HL-60 (cell line): ENCODE data around the gene AKT3.
"Not testable (repeated sequence)": the region's sequence is repeated elsewhere in the genome, so short reads cannot be mapped to it uniquely, and the experiment has no call there.

Source experiments
- POLR2AphosphoS5 ChIP-seq: IDR thresholded peaks from 2 replicates; pipeline ENCODE4 v1.6.1; 2012; ENCODE audit warnings: low read depth
- TF ChIP-seq, protein P1 (sequence below): IDR thresholded peaks from one replicate; pipeline ENCODE4 v1.5.1; 2011; ENCODE audit warnings: low read length, control low read depth, inconsistent platforms; ENCODE audit not compliant: insufficient read depth

DNA sequence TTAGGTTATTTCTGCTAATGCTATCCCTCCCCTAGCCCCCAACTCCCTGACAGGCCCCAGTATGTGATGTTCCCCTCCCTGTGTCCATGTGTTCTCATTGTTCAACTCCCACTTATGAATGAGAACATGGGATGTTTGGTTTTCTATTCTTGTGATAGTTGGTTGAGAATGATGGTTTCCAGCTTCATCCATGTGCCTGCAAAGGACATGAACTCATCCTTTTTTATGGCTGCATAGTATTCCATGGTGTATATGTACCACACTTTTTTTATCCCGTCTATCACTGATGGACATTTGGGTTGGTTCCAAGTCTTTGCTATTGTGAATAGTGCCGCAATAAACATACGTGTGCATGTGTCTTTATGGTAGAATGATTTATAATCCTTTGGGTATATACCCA, 200.5 kb downstream of the AKT3 start:
- TF ChIP-seq, protein P1, sequence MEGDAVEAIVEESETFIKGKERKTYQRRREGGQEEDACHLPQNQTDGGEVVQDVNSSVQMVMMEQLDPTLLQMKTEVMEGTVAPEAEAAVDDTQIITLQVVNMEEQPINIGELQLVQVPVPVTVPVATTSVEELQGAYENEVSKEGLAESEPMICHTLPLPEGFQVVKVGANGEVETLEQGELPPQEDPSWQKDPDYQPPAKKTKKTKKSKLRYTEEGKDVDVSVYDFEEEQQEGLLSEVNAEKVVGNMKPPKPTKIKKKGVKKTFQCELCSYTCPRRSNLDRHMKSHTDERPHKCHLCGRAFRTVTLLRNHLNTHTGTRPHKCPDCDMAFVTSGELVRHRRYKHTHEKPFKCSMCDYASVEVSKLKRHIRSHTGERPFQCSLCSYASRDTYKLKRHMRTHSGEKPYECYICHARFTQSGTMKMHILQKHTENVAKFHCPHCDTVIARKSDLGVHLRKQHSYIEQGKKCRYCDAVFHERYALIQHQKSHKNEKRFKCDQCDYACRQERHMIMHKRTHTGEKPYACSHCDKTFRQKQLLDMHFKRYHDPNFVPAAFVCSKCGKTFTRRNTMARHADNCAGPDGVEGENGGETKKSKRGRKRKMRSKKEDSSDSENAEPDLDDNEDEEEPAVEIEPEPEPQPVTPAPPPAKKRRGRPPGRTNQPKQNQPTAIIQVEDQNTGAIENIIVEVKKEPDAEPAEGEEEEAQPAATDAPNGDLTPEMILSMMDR, result not testable (repeated sequence)
- TF ChIP-seq POLR2AphosphoS5, result not testable (repeated sequence)
